HG03039 (cell line): ENCODE data around the gene FAM153A.
"Not testable (repeated sequence)": the region's sequence is repeated elsewhere in the genome, so short reads cannot be mapped to it uniquely, and the experiment has no call there.

ENCODE experiments used
- ATAC-seq: cut with Tn5 transposase; IDR thresholded peaks from one replicate; pipeline ENCODE4 v1.9.1; 2021; ENCODE audit warnings: mild to moderate bottlenecking, moderate library complexity; ENCODE audit not compliant: unreplicated experiment

FAM153A gene

DNA sequence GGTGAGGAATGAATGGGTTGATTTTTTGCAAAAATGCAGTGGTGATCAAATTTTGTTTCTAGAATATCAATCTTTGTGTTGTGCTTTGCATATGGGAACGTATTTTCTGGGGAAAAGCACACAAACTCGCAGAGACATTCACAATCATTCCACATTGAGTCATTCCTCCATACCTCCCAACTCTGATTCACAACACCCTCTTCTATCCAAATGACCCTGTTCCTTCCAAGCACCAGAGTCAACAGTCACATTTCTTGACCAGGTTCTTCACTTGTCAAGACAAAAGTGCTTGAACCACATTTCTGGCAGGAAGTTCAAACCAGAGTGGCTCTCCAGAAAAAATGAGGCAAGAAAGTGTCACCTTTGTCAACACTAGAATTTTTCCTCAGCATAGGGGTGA is 35.3 kb downstream of the FAM153A start:
- ATAC-seq: not testable (repeated sequence)

DNA sequence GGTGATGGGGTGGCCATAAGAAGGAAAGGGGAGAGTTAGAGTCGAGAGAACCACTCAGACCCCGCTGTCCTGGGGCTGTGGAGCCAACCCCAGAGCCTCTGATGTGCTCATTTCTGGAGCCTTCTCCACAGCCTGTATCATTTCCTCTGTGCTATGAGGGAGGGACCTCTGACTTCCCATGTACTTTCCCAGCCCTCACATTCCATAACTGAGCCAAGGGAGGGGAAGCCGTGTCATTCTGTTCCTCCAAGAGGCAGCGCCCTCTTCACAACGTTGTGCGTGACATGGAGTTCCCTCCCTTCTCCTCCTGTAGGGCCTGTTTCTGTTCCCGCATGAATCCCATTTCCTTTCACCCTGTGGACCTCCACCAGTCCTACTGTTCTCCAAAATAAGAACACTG is 57.8 kb downstream of the FAM153A start:
- ATAC-seq: not testable (repeated sequence)

DNA sequence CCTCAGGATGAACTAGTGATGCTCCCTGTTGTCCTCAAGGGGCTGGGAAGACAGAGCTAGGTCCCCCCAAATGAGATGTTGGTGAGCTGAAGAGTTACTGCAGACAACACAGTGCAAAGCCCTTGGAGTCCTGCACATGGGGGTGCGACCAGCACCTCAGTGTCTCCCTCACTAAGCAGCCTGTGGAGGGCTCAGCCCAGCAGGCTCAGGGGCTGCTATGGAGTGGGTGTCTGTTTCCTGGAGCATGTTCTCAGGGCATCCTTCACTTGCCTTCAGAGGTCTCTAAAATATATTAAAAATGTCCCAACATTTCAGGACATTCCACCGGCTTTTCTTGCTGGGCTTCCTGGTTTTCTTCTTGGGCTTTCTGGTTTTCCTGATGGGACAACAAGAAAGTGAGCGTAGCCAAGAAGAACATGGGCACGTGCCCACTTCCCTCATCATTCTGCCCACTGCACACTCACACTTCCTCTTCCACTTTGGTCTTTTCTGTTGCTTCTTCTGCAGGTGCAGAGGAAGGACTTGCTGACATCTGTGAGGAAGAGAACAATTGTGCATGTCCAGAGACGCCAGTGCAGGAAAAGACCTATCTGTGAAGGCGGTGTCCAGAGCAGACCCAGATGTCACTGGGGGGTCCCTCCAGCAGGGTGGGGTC is 58.7 kb downstream of the FAM153A start:
- ATAC-seq: not testable (repeated sequence)

DNA sequence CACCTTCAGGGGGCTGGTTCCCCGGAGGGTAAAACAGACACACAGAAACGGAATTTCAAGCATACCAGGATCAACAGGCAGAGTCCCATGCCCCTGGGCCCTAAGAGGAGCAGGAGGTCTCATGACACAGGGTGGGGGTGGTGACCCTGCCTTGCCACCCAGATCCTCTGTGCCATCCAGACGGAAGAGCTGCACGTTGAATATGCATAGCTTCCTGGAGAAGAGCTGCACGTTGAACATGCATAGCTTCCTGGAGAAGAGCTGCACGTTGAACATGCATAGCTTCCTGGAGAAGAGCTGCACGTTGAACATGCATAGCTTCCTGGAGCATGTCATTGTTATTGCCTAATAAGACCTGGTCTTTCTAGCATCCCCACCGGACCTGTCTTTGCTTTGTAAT is 59.9 kb downstream of the FAM153A start:
- not testable (repeated sequence) for ATAC-seq

DNA sequence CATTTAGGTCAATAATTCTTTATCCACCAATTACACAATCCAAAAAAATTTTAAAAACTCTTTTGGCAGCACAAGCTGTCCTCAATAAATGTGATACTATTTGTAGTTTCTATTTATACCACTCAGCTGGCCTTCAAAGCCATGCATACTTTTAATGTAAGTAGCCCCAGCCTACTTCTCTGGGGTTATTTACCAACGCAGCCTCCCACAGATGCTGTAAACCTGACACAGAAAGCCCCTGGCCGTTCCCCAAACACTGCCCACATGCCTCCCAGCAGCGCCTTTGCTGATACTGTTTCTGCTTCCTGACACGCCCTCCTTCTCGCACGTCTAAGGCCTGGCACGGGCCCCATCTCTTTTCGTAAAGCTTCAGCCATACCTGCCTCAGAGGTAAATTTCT is 62.7 kb downstream of the FAM153A start:
- not testable (repeated sequence) for ATAC-seq

DNA sequence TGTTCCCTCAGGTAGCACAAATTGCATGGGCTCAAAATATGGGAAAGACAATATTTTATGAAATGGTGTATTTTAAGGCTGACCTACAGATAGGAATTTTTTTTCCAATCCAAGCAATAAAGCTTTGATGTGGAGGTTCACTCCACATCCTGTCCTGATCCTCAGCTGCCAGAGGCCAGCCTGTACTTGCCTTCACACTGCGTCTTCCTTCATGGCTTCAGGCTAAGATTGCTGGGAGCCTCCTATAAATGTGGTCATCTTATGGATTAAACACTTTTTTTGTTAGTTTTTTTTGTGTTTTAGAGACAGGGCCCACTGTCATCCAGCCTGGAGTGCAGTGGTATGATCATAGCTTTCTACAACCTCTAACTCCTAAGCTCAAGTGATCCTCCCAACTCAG is 67.3 kb downstream of the FAM153A start:
- not testable (repeated sequence) for ATAC-seq

DNA sequence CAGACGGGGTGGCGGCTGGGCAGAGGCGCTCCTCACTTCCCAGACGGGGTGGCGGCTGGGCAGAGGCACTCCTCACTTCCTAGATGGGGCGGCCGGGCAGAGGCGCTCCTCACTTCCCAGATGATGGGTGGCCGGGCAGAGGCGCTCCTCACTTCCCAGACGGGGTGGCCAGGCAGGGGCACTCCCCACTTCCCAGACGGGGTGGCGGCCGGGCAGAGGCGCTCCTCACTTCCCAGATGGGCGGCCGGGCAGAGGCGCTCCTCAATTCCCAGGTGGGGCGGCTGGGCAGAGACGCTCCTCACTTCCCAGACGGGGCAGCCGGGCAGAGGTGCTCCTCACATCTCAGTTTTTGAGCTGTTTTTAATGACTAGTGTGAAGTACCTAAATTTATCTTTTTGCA is 86.6 kb downstream of the FAM153A start:
- ATAC-seq: not testable (repeated sequence)

DNA sequence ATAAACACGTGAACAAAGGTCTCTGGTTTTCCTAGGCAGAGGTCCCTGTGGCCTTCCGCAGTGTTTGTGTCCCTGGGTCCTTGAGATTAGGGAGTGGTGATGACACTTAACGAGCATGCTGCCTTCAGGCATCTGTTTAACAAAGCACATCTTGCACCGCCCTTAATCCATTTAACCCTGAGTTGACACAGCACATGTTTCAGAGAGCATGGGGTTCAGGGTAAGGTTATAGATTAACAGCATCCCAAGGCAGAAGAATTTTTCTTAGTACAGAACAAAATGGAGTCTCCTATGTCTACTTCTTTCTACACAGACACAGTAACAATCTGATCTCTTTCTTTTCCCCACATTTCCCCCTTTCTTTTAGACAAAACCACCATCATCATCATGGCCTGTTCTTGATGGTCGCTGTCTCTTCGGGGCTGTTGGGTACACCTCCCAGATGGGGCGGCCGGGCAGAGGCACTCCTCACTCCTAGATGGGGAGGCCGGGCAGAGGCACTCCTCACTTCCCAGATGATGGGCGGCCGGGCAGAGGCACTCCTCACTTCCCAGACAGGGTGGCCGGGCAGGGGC is 87.3 kb downstream of the FAM153A start:
- not testable (repeated sequence) for ATAC-seq

DNA sequence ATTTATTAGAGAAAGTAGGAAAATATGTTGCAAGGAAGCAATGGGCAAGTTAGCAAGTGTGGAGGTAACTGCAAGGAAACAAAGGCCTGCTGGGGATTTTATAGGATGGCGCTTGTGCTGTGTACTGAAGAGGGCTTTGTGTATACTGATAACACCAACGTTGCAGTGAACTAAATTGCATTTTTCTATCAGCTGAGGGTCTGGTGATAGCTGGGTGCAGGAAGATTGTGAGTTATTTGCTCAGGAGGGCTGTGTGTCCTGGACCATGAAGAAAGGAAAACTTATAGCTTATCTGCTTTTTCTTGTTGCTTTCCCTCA is 88.2 kb downstream of the FAM153A start:
- not testable (repeated sequence) for ATAC-seq

DNA sequence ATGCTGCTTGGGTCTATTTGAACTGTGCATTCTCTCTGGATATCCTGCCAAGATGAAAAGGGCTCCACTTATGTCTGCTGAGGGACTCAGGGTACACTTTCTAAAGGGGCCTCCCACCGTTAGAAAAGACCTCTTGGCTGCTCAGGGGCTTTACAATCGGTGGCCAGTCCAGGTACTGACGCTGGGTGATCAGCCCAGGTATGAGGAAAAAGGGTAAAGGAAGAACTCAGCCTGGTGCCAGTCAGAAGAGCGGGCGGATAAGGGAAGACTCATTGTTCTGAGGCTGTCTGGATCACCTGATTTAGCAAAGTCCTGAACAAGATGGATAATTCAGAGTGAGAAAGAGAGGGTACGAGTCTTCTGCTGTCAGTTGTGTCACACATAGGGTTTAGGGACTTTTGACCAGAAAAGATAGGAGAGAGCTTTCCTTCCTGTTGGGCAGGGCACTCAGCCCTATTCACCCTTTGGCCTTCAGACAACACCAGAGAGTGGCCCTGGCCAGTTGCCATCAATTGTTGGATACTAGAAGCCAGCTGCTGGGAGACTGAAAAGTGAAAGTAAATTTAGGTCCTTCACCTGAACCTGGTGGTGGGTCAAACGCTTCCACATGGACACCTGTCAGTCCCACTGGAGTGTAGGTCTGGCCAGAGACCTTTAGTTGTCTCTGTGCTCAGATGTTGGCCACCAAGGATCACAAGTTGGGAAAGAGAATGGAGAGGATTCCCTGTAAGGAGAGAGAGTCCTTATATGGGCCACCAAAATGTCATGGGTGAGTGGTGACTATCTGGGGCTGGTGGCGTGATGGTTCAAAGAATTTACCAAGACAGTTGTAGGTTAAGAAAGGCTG is 88.8 kb downstream of the FAM153A start:
- ATAC-seq: not testable (repeated sequence)

DNA sequence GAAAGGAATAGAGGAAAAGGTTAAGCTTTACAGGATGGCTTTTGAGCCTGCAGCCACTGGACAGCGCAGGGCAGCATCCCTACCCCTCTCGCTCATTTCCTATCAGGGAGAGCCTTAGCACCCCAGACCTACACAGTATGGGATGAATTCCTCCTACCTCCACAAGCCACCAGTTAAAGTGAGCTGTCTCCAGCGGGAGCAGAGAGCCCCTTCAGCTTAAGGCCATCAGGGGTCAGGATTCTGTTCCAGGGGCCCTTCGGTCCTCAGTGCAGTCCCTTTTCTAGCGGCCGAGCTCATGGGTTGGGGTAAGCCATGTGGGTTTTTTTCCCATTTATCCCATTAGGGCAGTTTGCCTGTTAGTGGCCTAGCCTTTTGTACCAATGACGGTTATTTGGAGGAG is 89.7 kb downstream of the FAM153A start:
- not testable (repeated sequence) for ATAC-seq

DNA sequence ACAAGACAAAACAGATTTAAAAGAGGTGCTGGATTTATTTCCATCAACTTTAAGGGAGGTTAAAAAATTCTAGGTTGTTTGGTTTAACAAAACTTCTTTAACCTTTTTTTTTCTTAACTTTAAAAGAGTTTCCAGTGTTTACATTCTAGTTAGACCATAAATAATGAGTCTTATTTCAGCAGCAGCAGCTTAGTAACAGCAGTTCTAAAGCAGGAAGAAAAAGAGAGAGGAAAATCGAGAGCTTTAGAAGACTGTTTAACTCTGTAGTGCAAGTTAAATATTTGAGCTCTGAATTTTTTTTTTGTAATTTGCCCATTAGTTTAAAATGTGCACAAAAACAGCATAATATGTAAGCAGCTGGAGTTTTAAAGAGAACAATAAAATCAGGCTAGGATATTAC is 90.2 kb downstream of the FAM153A start:
- ATAC-seq: not testable (repeated sequence)

DNA sequence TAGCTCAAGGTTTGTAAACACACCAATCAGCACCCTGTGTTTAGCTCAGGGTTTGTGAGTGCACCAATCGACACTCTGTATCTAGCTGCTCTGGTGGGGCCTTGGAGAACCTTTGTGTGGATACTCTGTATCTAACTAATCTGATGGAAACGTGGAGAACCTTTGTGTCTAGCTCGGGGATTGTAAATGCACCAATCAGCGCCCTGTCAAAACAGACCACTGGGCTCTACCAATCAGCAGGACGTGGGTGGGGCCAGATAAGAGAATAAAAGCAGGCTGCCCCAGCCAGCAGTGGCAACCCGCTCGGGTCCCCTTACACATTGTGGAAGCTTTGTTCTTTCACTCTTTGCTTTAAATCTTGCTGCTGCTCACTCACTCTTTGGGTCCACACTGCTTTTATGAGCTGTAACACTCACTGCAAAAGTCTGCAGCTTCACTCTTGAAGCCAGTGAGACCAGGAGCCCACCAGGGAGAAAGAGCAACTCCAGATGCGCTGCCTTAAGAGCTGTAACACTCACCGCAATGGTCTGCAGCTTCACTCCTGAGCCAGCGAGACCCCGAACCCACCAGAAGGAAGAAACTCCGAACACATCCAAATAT is 93.6 kb downstream of the FAM153A start:
- ATAC-seq: not testable (repeated sequence)

DNA sequence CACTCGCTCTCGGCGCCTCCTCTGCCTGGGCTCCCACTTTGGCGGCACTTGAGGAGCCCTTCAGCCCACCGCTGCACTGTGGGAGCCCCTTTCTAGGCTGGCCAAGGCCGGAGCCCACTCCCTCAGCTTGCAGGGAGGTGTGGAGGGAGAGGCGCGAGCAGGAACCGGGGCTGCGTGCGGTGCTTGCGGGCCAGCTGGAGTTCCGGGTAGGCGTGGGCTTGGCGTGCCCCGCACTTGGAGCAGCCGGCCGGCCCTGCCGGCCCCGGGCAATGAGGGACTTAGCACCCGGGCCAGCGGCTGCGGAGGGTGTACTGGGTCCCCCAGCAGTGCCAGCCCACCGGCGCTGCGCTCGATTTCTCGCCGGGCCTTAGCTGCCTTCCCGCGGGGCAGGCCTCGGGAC is 94.6 kb downstream of the FAM153A start:
- not testable (repeated sequence) for ATAC-seq

DNA sequence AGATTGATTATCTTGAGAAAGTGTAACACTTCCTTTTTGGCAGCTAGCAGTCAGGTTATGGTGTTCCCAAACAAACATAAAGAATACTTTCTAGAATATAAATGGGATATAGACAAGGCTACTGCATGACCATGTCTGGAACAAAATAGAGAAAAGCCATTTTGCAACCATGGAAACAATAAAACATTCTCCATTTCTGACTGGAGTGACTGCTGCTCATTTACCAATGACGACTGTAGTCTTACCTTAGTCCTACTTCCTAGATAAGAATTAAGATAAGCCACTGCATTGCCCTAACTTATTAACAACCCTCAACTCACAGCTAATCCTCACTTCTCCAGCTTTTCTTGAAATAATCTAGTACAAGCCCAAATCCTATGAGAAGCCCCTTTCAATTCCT is 100.8 kb downstream of the FAM153A start:
- not testable (repeated sequence) for ATAC-seq
